Fibroblast of pulmonary artery (primary cell): ENCODE data around the gene OR51E1.

Experiments
- DNase-seq: peaks from one replicate; pipeline ENCODE4 v3.0.0-alpha.2; 2010; ENCODE audit warnings: low read depth
- H3K4me3 ChIP-seq: replicated peaks from 2 replicates; pipeline ENCODE4 v1.5.1; 2011; ENCODE audit warnings: low read depth, mild to moderate bottlenecking, control low read depth, low read length, moderate library complexity
- TF ChIP-seq, protein P1 (sequence below): IDR thresholded peaks from 2 replicates; pipeline ENCODE4 v1.5.1; 2011; ENCODE audit warnings: mild to moderate bottlenecking, control low read depth, low read length, inconsistent platforms; ENCODE audit errors: missing control alignments

OR51E1 gene

DNA sequence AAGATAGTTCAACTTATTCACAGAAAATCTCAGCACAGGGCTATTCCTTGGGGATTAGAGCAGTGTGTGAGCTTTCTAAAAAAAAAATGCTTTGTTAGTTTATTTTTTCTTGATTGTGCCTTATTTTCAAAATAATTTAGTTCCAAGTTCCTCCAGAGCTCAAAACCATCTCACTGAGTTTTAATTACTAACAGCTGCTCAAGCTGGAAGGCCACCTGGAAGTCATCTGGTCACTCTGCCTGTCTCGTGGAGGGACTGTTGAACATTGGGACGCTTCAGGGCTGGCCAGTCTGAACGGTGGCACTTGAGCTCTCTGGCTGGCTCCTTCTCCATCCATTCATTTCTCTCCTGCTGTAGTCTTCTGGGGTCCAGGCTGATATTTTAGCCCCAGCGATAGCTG lies 4.0 kb downstream of the OR51E1 start:
- H3K4me3 ChIP-seq, result no peak overlapping the region
- DNase-seq, result no peak
- TF ChIP-seq, protein P1, sequence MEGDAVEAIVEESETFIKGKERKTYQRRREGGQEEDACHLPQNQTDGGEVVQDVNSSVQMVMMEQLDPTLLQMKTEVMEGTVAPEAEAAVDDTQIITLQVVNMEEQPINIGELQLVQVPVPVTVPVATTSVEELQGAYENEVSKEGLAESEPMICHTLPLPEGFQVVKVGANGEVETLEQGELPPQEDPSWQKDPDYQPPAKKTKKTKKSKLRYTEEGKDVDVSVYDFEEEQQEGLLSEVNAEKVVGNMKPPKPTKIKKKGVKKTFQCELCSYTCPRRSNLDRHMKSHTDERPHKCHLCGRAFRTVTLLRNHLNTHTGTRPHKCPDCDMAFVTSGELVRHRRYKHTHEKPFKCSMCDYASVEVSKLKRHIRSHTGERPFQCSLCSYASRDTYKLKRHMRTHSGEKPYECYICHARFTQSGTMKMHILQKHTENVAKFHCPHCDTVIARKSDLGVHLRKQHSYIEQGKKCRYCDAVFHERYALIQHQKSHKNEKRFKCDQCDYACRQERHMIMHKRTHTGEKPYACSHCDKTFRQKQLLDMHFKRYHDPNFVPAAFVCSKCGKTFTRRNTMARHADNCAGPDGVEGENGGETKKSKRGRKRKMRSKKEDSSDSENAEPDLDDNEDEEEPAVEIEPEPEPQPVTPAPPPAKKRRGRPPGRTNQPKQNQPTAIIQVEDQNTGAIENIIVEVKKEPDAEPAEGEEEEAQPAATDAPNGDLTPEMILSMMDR, result no peak

DNA sequence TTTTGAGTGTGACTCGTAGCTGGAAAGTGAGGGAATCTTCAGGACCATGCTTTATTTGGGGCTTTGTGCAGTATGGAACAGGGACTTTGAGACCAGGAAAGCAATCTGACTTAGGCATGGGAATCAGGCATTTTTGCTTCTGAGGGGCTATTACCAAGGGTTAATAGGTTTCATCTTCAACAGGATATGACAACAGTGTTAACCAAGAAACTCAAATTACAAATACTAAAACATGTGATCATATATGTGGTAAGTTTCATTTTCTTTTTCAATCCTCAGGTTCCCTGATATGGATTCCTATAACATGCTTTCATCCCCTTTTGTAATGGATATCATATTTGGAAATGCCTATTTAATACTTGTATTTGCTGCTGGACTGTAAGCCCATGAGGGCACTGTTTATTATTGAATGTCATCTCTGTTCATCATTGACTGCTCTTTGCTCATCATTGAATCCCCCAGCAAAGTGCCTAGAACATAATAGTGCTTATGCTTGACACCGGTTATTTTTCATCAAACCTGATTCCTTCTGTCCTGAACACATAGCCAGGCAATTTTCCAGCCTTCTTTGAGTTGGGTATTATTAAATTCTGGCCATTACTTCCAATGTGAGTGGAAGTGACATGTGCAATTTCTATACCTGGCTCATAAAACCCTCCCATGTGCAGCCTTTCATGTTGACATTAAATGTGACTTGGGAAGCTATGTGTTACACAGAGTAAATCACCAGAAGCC lies 11.0 kb downstream of the OR51E1 start:
- H3K4me3 ChIP-seq, result no peak overlapping the region
- TF ChIP-seq, protein P1, result no peak
- DNase-seq, result no peak

DNA sequence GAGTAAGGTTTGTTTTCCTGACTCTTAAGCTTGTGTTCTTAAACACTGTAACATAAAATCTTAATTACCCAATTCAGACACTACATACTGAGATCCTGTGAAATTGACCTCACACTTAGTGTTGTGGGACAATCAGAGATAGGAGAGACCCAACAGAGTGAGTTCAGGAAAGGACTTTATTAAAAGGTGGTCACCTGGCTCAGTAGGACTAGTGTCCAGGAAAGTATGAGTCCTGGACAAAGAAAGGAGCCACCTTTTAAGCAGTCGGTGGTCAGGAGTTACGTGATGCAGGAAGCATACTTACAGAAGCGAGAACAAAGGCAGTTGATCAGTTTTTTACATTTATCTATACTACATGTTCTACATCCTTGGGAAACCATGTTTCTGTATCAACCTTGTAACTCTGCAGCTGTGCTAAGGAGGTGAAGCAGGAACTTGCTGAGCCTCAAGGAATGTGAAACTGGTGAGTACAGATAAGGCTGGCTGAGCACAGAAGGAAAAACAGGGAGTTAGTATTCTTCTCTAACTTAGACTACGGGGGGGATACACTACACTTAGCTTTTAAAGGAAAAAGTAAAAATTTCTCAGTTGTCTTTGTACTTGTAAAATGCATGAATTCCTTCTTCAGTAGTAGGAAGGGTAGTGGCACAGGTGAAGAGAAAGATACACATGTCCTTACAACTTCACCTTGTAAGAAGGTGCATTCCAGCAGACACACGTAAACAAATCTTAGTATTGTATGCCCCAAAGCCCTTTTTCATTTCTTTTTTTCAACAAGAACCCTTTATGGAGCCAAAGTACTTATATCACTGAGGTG lies 15.1 kb downstream of the OR51E1 start:
- no peak overlapping the region for H3K4me3 ChIP-seq
- TF ChIP-seq, protein P1, result no peak
- DNase-seq, result no peak

DNA sequence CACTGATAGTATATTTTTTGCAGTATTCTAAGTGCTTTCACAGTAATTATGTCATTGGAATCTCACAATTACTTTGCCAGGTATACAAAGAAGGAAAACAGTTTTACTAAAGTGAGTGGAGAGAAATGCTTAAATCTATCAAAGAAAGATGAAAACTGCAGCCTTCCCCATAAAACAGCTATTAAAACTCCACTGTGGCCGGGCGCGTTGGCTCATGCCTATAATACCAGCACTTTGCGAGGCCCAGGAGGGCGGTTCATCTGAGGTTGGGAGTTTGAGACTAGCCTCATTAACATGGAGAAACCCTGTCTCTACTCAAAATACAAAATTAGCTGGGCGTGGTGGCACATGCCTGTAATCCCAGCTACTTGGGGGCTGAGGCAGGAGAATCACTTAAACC lies 19.1 kb downstream of the OR51E1 start:
- DNase-seq, result no peak
- TF ChIP-seq, protein P1, result no peak
- no peak overlapping the region for H3K4me3 ChIP-seq

DNA sequence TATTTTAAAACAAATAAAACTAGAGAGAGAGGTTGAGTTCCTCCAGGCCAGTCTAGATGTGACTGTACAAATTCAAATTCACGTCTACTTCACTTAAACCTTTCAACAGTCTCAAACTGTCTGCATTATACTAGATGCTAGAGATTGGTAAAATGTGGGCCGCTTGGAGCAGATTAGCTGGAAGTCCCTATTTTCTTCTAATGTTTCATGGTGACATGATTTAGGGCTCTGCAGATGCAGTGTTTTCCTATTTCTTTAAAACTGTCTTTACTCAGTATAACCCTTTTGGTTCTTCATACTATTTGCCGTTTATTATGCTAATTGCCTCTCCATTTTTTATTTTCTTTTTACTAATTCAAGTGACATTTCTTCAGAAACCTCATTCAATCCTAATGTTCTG lies 20.4 kb downstream of the OR51E1 start:
- TF ChIP-seq, protein P1, result no peak
- no peak overlapping the region for H3K4me3 ChIP-seq
- DNase-seq, result no peak

DNA sequence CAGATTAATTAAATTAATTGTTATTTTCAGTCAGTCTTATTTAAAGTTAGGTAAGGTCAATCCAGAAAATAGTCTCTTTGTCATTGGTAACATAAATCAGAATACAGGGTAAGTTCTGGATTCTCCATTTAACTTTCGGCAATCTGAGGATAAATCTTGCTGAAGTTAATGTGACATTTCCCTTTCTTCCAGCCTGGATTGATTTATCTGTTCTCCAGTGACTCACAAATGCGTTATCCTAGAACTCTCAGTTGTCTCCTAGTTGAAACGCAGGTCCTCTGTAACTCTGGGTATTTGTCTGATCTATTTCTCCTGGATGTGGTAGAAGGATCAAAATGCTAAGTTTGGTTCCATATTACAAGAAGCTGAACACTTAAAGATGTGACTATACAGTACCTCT lies 21.0 kb downstream of the OR51E1 start:
- TF ChIP-seq, protein P1, result no peak
- no peak for DNase-seq
- no peak overlapping the region for H3K4me3 ChIP-seq
